ENCODE data around the gene MTNR1A.

MTNR1A gene

GRCh38 chr4:186485561-186486062 lies 69.8 kb downstream of the MTNR1A start:
- DNase-seq = no peak

DNA sequence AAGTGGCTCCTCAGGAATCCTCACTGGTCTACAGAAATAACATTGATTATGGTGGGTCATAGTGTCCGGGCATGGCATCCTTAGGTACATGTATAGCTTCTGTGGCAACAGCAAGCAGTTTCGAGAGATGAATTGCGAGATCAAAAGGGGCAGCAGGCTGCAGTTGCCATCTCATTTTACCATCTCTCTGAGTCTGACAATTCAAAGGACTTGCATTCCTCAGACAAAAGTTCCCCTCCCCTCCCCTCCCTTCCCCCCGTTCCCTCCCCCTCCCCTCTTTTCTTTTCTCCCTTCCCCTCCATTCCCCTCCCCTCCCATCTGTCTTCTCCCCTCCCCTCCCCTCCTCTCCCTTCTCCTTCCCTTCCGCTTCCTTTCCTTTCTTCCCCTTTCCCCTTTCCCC lies 70.2 kb downstream of the MTNR1A start:
- DNase-seq = no peak

GRCh38 chr4:186483656-186484055 lies 71.7 kb downstream of the MTNR1A start:
- DNase-seq = no peak
